ENCODE data around the gene PLEKHD1. TPM values are rescaled to one million over a fixed set of nuclear protein-coding genes. Genes with fewer than 3 reads are reported as not detected.

The PLEKHD1 gene
- total RNA-seq, 1 experiment from 2014 or later, result 0.65 TPM

- peaks cover 14% of the 10 kb centered on the region for H3K36me3 ChIP-seq (ENCODE audit: low read depth)
- DNase-seq, result no peak
- H3K79me2 ChIP-seq (ENCODE audit: low read depth), result no peaks in the 10 kb centered on the region
- H3K27me3 ChIP-seq (ENCODE audit: insufficient read depth, low read depth), result no peaks in the 10 kb centered on the region
- ChIA-PET CTCF (no interaction called here), POLR2A (ENCODE audit: unreplicated experiment) (no interaction called here)
- no peak overlapping the region for H3K4me3 ChIP-seq
- H3K9me2 ChIP-seq (ENCODE audit: insufficient read depth), result no peaks in the 10 kb centered on the region
- H3K27ac ChIP-seq, result no peak overlapping the region
- H3K9me3 ChIP-seq (ENCODE audit: insufficient read depth, low read depth), result no peaks in the 10 kb centered on the region
- peaks cover 19% of the 10 kb centered on the region for H3F3A ChIP-seq (ENCODE audit: insufficient read depth, low read depth)
- no peak overlapping the region for H3K4me2 ChIP-seq
- no peak overlapping the region for H2AFZ ChIP-seq
- TF ChIP-seq CTCF (conservative IDR thresholded peaks at IDR 0.05), result no peak
- no peak for TF ChIP-seq EZH2 (IDR thresholded peaks at IDR 0.05; ENCODE audit: low read depth)
- intact Hi-C loops (cut with micrococcal nuclease; ENCODE audit: unreplicated experiment), result no loop called here
- H3K4me1 ChIP-seq (replicated peaks; ENCODE audit: insufficient read depth), result no peaks in the 10 kb centered on the region
- H4K20me1 ChIP-seq (ENCODE audit: insufficient read depth), result no peaks in the 10 kb centered on the region
- BruUV-seq (replicated peaks), result no TSS peak
These were observed 26.2 kb upstream of the PLEKHD1 start for GRCh38 chr14:69458350-69458749.

GRCh38 chr14:69459122-69459521 lies 25.4 kb upstream of the PLEKHD1 start:
- Histone ChIP-seq H3K4me3 (no peak overlapping the region), H3K27ac (no peak overlapping the region), H3K27me3 (ENCODE audit: insufficient read depth, low read depth) (no peaks in the 10 kb centered on the region), H3K4me2 (no peak overlapping the region), H3K9me3 (ENCODE audit: insufficient read depth, low read depth) (no peaks in the 10 kb centered on the region), H3K9me2 (ENCODE audit: insufficient read depth) (no peaks in the 10 kb centered on the region), H2AFZ (no peak overlapping the region), H3K36me3 (ENCODE audit: low read depth) (peaks cover 14% of the 10 kb centered on the region), H3K4me1 (replicated peaks; ENCODE audit: insufficient read depth) (no peaks in the 10 kb centered on the region), H3F3A (ENCODE audit: insufficient read depth, low read depth) (peaks cover 19% of the 10 kb centered on the region), H4K20me1 (ENCODE audit: insufficient read depth) (no peaks in the 10 kb centered on the region), H3K79me2 (ENCODE audit: low read depth) (no peaks in the 10 kb centered on the region)
- intact Hi-C loops (cut with micrococcal nuclease; ENCODE audit: unreplicated experiment), result no loop called here
- TSS peak; percentile 3 for BruUV-seq (replicated peaks)
- ChIA-PET CTCF (interaction anchor here (0.6 to 2.0 kb wide), 5 partner anchors 61 to 301 kb away, joined by 3 to 9 read pairs (median 6); partner anchors contain the start of gene ERH), POLR2A (ENCODE audit: unreplicated experiment) (interaction anchor here (0.6 kb wide), 1 partner anchor 299 kb away, joined by 7 read pairs; no protein-coding TSS in a partner anchor)
- DNase-seq, result no peak
- no peak for TF ChIP-seq CTCF (conservative IDR thresholded peaks at IDR 0.05)
- no peak for TF ChIP-seq EZH2 (IDR thresholded peaks at IDR 0.05; ENCODE audit: low read depth)

GRCh38 chr14:69460093-69460701 lies 24.3 kb upstream of the PLEKHD1 start:
- CTCF ChIA-PET, result interaction anchor here (0.5 to 2.0 kb wide), 7 partner anchors 22 to 331 kb away, joined by 3 to 6 read pairs (median 4); partner anchors contain the start of gene ERH
- peak; percentile 69 to 82 for DNase-seq
- no peaks in the 10 kb centered on the region for H3K27me3 ChIP-seq (ENCODE audit: insufficient read depth, low read depth)
- no peaks in the 10 kb centered on the region for H4K20me1 ChIP-seq (ENCODE audit: insufficient read depth)
- no peak overlapping the region for H3K4me2 ChIP-seq
- H3K4me3 ChIP-seq, result no peak overlapping the region
- no peaks in the 10 kb centered on the region for H3K4me1 ChIP-seq (replicated peaks; ENCODE audit: insufficient read depth)
- POLR2A ChIA-PET (ENCODE audit: unreplicated experiment), result no interaction called here
- H3K27ac ChIP-seq, result no peak overlapping the region
- no peaks in the 10 kb centered on the region for H3K79me2 ChIP-seq (ENCODE audit: low read depth)
- TF ChIP-seq CTCF (conservative IDR thresholded peaks at IDR 0.05), result peak; percentile 91
- no peak for TF ChIP-seq EZH2 (IDR thresholded peaks at IDR 0.05; ENCODE audit: low read depth)
- peaks cover 19% of the 10 kb centered on the region for H3F3A ChIP-seq (ENCODE audit: insufficient read depth, low read depth)
- intact Hi-C loops (cut with micrococcal nuclease; ENCODE audit: unreplicated experiment), result loop anchor here (1.0 to 5.0 kb wide), 3 partner anchors 218 to 598 kb away; no protein-coding TSS in a partner anchor
- H3K9me3 ChIP-seq (ENCODE audit: insufficient read depth, low read depth), result no peaks in the 10 kb centered on the region
- no peaks in the 10 kb centered on the region for H3K9me2 ChIP-seq (ENCODE audit: insufficient read depth)
- BruUV-seq (replicated peaks), result no TSS peak
- no peak overlapping the region for H2AFZ ChIP-seq
- H3K36me3 ChIP-seq (ENCODE audit: low read depth), result peaks cover 8% of the 10 kb centered on the region; the same call in 1 of the 2 replicates

Data from PC-9 (cell line).